SKM-1 treated with dmso at 0.1 percent for 144 hours (cell line): ENCODE measurements around the gene COL7A1.

Experiments
- DNase-seq: peaks from one replicate; lab custom pipeline; 2025; ENCODE audit not compliant: unreplicated experiment; lab: John Stamatoyannopoulos, UW

The COL7A1 gene

DNA sequence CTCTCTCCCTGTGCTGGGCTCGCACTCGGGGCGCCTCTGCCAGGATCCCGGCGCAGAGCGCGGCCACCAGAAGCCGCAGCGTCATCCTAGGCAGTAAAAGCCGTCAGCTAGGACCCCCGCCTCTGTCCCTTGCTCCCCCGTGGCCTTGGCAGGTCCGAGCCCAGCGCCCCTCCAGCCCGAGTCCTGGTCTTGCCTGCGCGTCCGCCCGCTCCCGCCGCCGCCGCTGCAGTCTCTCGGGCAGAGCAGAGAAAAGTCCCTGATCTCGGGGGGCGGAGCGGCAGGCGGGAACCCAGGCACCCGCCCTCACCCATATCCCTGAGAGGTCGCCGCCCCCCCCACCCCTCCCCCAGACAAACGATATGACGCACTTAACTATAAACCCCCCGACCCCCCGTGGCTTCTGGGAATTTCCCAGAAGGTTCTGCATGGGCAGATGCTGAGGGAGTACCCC is at the start of gene COL7A1:
TSS of gene COL7A1 (minus strand) at position 255 of the 451 bp plus-strand sequence. CDS start at position 85, 170 bp downstream.
- DNase-seq = no peak

DNA sequence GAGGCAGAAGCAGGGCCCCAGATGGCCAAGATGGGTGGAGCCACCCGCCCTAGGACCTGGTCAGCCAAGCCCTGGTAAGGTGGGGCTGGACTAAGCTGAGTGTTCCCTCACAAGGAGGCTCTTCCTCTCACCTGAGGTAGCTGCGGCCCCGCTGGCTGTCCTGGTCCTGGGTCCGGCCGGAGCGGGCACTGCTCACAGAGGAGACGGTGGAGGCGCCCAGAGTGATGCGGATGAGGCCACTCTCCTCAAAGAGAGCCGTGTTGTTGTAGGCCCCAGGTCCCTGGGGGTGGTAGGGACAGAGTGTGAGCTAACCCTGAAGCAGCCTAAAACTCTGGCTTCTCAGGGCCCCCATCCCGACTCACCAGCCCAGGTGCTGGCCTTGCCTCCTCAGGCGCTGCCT is 47.5 kb upstream of the COL7A1 start:
- DNase-seq = no peak

DNA sequence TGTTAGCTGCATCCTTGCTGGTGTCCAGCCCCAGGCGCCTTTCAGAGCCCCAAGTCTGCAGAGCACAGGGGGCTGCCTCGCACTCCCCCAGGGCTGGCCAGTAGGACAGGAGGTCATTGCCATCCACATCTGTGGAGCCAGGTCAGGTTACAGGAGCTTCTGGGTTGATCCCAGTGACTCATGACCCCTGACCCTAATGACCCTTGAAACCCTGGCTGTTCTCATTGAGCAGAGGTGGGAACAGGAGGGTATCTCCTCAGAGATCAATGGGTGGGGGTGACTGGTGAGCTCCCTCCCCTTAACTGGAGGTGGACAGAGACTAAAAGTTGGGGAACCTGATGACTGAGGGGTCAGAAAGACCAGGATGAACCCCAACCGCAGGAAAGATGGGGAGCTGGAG is 46.3 kb upstream of the COL7A1 start:
- no peak for DNase-seq

DNA sequence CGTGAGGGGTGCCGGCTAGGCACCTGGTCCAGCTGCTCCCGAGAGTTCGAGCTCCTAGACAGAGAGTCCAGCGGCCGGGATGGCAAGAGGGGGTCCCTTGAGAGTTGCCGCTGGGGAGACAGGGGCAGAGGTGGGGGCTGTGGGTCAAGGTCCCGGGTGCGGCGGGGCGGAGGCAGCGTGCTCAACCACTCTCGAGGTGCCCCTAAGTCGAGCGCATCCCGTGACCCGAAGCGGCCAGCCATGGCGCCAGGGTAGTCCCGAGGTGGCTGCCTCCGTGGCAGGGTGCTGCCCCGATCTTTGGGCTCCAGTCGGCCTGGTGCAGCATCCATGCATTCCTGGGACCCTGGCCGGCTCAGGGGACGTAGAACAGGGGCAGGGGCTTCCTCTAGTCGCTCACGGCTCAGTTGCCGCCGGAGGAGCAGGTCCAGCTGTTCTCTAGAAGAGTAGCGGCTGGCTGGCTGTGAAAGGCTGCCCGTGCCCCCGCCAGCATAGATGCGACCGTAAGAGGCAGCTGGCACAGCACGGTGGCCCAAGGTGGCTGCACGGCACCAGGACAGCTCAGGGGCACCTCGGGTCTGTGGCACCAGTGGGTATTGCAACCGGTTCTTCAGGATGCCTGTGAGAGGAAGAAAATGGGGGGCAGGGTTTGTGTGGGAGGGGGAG is 44.9 kb upstream of the COL7A1 start:
- DNase-seq = no peak

DNA sequence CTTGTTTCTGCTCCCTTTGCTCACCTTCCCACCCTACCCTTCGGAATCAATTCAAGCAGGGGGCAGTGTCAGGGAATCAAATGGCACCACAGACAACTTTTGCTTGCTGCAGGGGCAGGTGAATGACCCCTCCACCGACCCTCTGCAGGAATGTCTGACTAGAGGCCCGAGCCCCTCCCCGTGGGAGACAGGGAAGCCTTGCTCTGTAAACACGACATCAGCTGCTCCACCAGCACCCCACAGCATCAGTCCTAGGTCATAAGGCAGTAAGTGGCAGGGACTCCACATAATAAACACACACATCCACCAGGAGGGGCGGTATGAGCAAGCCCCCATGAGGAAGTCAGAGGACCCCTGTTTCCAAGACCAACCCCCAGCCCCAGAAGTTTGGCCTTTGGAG is 42.2 kb upstream of the COL7A1 start:
- no peak for DNase-seq

DNA sequence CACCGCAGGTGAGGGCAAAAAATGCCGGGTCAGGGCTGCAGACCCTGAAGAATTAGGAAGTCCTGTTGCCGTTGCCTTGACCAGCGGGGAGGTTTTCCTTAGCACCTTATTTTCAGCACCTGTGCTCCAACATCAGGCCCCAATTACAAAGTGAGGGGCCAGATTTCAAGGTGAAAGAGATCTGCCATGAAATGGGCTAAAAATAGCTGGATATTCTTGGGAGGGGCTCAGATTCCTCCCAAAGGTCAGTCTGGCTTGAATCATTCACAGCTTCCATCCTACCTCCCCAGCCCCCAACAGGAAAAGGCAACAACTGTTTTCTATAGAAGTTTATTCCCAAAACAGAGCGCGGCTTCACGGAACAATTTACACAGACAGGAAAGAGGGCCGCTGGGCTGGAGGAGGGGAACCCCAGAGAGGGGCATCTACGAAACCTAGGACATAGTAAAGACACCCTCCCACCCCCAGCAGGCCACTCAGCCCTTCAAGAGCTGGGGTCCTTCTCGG is 41.1 kb upstream of the COL7A1 start:
- DNase-seq = no peak

DNA sequence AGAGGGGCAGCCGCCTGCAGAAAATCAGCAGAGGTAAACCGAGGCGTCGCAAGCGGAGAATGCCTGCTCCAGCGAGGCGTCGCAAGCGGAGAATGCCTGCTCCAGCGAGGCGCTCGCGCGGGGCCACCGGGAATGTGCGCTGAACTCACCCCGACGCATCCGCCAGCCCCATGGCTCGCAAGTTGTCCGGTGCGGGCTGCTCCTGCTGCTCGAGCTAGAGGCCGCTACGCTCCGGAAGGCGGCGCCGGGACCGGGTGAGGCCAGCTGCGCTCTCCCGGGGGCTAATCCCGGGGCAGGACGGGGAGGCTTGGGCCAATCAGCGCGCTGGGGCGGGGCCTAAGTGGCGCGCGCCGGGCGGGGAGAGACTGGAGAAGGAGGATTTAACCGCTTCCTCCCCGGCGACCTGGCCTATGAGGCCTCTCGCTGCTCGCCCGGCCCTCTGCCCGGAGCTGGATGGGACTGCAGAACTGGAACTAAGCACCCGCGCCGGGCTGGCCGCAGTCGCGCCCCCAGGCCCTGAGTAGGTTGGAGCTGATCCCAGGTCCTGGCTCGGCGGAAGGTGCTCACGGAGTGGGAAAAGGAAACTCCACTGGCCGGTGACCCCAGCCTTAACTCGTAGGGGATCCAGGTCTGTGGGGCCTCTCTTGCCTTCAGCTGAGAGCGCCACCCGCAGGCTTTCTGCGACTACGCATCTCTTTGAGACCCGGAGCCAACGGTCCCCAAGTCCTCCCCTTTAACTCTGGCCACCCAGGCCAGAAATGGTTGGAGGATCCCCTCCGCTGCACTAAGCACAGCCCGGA is 40.3 kb upstream of the COL7A1 start, which contains the start of gene SLC26A6:
TSS of gene SLC26A6 (minus strand) at position 240 of the 800 bp plus-strand sequence. CDS start at position 172, 68 bp downstream.
- peak; percentile 96 for DNase-seq

DNA sequence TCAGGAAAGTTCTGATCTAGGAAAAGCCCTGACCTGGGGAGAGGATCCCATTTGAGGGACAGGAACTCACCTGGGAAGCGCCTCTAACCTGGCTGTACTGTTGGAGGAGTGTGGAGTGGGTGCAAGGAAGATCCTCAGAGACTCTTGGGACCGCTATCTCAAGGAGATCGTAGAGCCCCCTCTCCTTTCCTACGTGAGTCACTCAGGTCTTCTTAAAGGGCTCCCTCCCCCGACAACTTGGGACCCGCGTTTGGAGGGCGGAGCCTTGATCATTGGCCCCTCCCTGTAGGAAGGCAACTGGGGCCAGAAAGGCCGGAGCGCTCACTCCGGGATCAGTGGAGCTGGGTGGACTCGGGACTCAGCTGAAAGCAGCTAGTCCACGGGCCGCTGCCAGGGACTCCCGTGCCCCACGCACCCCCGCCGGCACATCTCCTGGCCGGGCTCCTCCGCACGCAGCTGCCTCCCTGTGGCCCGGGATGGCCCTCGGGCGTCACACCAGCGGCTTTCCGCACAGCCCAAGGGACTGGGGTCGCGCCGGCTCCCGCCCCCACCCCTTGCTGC is 39.6 kb upstream of the COL7A1 start:
- peak; percentile 13 for DNase-seq

DNA sequence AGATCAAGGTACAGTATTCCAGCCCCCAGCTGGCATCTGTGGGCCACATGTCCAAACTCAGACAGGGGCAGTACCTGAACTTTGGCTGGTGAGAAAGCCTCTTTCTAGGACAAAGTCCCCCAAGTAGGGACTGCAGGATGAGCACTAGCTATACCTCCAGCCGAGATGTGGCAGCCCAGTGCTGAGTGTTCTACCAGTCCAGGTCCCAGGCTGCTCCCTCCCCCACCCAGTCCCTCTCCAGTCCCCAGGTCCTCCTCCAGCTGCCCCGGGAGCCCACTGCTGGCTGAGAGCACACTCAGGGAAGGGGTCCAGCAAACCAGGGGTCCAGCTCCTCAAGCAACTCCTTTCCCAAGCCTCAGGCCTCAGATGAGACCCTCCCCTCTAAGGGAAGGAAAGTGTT is 38.6 kb upstream of the COL7A1 start:
- DNase-seq = no peak

DNA sequence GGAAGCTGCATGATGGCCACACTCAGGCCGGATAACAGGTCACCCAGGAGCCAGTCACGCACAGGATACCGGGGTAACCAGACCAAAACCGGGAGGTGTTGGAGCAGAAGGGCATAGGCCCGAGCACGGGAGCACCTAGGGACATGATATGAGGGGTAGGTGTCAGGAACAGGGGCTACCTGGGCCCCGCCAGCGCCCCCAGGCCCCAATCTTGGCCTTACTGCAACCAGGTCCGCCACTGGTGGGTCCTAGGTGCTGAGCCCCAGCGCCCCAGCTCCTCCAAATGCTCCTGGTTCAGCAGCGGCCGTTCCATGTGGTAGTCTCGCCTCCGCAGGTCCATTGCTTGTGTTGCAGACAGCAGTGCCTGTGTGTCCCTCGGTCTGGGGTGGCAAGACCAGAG is 38.1 kb upstream of the COL7A1 start:
- no peak for DNase-seq

DNA sequence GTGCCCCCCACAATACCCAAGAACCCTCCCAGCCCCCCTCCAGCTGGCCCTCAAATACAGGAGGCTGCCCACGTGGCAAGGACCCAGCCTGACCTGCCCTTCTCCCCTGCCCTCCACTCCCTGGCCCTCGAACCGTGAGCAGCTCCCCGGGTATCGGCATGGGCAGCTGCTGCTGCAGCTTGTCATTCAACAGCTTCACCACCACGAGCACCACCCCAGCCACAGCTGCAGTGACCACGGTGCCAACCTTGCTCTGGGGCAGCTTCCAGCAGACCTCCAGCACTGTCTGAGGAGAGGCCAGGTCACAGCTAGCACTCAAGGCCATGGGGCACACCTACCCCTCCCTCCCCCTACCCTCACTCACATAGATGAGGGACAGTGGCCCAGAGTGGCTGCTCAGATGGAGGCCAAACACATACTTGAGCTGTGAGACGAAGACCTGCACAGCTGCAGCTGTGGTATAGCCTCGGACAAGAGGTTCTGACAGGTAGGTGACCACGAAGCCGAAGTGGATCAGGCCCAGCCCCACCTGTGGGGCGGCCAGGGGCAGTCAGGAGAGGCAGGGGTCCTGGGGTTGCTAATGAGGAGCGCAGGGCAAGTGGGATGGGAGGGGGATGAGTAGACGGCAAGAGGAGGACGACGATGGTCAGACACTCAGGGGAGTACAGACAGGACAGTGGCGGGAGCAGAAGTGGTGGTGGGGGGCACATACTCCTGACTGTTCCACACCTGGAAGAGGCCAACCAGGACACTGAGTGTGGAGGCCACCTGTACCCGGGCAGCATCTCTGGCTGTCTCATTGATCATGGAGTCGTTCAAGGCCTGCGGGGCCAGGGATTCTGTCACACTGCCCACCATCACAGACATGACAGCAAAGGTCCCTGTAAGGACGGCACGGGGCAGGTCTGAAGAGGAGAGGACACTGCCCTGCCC is 36.7 kb upstream of the COL7A1 start:
- DNase-seq = no peak

DNA sequence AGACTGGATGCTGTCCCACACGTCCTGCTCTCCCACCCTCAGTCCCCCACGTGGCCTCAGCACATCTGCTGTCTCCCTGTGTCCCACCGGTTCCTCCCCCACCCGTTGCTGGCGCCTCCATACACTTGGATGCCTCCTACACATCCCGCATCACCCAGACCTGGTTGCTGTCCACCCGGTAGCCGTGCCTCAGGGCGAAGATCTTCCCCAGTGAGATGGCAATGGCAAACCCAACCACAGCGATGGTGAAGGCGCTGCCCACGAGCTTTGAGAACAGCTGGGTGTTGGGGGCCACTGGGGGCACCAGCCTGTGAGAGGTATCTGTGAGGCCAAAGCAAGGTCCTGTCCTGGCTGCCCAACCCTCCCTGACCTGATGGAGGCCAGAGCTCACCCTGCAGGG is 35.7 kb upstream of the COL7A1 start:
- DNase-seq = no peak

DNA sequence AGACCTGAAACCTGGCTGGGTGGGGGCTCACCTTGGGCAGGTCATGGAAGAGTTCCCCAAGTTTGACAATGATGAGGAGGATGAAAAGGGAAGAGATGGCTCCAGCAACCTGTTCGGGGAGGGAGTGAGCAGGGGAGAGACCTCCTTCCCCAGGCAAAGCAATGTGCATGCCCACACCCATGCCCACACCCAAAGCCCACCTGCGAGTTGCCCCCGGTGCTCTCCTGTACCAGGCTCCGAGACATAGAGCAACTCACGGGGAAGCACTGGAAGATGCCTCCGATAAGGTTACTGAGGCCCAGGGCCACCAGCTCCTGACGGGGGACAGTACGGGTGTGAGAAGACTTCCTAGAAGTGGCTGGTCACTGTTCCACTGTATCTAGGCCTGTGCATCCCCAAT is 35.3 kb upstream of the COL7A1 start:
- DNase-seq = no peak

DNA sequence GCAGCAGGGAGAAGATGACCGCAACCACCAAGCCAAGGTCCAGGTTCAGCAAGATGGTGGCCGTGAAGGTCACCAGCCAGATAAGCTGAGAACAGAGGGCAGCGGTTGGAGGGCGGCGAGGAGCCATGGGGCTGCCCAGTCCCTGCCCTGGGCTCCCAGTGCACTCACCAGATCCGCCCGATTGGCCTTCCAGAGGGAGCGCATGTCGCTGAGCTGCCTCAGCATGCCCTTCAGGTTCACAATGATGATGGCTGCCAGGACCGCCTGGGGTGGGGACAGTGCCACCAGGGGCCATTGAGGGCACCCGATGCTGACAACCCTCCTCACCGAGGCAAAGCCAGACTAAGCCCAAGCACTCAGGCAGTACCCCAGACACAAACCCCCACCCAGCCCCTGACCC is 34.8 kb upstream of the COL7A1 start:
- no peak for DNase-seq

DNA sequence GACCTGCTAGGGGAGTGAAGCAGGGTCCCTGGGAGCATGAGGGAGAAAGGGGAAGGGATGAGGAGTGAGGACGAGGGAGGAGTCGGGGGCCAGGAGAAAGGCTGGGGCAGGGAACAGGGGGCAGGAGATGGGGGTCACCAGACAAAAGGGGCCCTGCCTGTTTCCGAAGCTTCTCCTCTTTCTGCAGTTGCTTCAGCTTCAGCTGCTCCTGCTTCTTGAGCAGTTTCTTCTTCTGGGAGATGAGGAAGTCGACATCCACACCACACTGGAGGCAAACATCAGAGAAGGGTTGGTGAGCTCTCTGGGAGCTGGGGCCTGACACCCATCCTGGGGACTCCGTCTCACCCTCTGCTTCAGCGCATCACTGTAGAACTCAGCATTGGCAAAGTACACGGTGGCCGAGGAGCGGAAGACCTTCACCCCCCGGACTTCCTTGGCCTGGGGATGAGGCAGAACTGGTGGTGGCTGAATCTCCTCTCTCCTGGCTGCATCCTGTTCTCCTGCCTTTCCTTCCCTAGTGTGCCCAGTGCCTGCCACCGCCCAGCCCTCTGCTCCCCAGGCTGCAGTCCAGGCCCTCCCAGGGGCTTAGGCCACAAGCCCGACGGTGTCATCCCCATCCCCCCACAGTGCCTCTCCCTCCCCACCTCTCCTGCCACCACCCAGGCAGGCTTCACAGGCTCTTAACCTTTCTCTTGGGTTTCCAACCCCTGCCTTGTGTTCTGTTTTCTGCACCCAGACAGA is 33.3 kb upstream of the COL7A1 start:
- no peak for DNase-seq

DNA sequence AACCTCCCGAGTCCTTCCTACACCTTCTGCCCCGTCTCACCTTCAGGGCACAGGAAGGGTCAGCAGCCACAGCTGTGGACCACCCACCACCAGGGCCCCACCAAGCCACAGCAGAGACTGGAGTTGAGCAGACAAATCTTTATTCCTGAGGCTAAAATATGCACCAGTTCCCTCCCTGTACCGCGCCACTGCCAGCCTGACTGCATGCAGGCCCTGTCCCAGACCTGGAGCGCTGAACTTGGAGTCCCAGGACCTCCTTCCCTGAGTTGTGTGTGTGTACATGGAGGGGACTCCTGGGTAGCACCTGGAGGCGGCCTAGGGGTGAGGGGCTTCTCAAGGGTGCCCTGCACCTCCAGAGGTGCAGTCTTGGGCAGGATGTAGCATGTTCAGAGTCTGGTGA is 30.5 kb upstream of the COL7A1 start:
- no peak for DNase-seq

DNA sequence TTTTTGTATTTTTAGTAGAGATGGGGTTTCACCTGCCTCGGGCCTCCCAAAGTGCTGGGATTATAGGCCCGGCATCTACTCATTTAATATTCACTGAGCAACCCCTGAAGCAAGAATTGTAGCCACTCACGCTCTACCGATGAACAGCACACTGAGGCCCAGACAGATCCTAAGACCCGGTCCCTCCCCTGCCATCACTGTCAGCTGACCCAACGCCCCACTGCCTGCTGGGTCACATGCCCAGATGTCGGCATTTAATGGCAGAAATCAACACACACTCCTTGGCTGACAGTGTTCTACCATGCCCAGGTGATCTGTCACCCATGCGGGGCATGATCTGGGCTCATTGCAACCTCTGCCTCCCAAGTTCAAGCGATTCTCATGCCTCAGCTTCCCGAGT is 29.6 kb upstream of the COL7A1 start:
- no peak for DNase-seq

DNA sequence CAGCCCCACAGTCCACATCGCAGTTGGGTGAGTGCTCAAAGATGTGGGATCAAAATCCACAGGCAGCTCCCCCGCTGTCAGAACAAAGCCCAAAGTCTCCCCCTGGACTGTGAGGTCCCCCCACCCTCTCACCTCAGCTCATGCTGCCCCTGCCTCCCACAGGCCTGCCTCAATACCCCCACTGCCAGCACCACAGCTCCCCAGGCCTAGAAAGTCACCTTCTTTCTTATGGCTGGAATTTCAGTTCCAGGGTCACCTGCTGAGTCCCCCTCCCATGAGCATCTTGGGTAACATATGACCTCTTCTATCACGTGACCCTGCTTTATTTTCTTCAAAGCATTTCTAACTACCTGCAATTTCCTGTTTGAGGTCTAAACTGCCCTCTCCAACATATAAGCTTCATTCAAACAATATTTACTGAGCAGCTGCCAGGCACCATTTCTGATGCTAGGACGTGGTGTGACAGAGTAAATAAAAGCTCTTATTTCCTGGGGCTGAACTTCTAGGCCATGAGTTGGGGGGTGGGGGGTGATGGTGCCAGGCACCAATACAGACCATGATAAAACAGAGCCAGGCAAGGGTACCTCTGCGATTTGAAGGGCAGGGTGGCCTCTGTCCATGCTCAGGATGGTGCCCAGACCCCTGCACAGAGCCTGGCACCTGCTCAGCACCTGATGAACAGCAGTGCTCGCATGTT is 28.9 kb upstream of the COL7A1 start:
- DNase-seq = no peak

DNA sequence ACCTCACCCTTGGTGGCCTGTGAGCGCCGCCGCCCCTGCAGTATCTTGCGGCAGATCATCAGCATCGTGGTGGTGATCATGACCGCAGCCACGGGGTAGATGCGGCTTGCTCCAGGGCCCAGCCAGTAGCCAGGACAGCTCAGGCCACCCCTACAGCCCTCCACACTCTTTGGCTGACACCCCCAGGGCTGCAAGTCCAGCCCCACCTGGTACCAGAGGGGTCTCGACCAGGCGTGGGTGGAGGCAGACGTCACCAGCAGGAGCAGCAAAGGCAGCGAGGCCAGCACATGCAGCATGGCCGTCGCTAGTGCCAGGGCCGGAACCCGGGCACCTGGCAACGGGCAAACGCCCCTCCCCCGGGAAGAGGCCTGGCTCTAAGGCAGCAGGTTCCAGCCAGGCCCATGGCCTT is 26.3 kb upstream of the COL7A1 start, which contains the start of gene TMEM89:
TSS of gene TMEM89 (minus strand) at position 309 of the 409 bp plus-strand sequence. CDS start at position 296, 13 bp downstream.
- no peak for DNase-seq
